ENCODE measurements around the gene ATG5. TPM values are rescaled to one million over a fixed set of nuclear protein-coding genes. Genes with fewer than 3 reads are reported as not detected.

Gene ATG5
- total RNA-seq, 1 donor from 2014 or later: 16.0 TPM

GRCh38 chr6:106184629-106185028, 140.9 kb downstream of the ATG5 start:
- ATAC-seq: no peak
- DNase-seq (ENCODE audit: low spot score): no peak

- ATAC-seq (no peak), DNase-seq (ENCODE audit: low spot score) (no peak)
Observed at GRCh38 chr6:106183430-106183829, 142.1 kb downstream of the ATG5 start.

GRCh38 chr6:106182455-106182854, 143.1 kb downstream of the ATG5 start:
- ATAC-seq (no peak), DNase-seq (ENCODE audit: low spot score) (no peak)

GRCh38 chr6:106181664-106182418, 143.7 kb downstream of the ATG5 start:
- DNase-seq (ENCODE audit: low spot score) (no peak), ATAC-seq (no peak)

GRCh38 chr6:106180208-106180607, 145.4 kb downstream of the ATG5 start:
- DNase-seq (ENCODE audit: low spot score) (no peak), ATAC-seq (peak; percentile 38)

GRCh38 chr6:106178900-106179299, 146.7 kb downstream of the ATG5 start:
- no peak for DNase-seq (ENCODE audit: low spot score)
- no peak for ATAC-seq

DNA sequence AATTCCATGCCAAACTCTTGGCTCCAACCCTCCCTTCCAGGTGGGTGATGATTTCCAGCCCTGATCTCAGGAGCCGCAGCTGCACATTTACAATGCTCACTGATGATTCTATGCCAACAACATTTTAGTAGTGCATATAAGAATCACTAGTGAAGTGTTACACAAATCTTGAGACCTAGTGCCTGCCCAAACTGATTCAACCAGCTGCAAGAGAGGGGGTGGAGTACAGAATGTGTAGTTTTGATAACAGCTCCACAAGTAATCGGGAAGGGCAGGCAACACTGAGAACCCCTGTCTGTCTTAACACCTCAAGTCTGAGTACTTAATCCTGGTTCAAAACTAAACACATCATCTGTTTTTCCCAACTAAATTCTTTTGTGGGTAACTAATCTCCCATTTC, 147.8 kb downstream of the ATG5 start:
- ATAC-seq (no peak), DNase-seq (ENCODE audit: low spot score) (no peak)

- DNase-seq (ENCODE audit: low spot score): no peak
- no peak for ATAC-seq
Observed at GRCh38 chr6:106173124-106173879, 152.3 kb downstream of the ATG5 start.

DNA sequence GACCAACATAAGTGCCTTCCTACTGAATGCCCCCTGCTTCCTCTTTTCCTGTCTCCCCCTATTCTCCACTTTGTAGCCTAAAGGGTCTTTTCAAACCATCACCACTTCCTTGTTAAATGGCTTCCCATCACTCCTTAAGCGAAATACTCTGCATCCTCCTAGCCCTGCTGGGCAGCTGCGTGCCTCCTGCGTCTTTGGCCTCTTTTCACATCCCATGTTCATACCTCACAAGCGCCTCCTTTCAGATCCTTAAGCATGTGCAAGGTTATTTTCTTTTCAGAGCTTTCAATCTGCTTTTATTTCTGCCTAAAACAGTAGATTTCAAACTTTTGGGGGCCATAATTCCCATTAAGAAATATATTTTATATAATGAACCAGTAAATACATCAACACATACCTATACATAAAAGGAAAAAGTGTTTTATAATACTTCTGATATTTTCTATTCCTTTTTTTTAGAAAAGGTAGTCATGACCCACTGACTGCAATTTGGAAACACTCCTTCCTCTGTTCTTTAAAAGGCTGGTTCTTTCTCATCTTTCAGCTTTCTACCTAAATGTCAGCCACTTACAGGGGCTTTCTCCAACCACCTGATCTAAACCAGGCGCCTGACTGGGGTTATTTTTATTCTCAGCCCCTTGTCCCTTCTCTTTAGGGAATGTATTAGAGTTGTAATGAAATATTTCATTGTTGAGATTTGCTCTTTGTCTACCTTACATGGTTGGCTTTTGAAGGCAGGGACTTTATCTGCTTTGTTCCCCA, 155.3 kb downstream of the ATG5 start:
- DNase-seq (ENCODE audit: low spot score): no peak

GRCh38 chr6:106169517-106169916, 156.0 kb downstream of the ATG5 start:
- no peak for ATAC-seq
- no peak for DNase-seq (ENCODE audit: low spot score)

More for the DNA sequence above, 155.3 kb downstream of the ATG5 start:
- no peak for ATAC-seq

DNA sequence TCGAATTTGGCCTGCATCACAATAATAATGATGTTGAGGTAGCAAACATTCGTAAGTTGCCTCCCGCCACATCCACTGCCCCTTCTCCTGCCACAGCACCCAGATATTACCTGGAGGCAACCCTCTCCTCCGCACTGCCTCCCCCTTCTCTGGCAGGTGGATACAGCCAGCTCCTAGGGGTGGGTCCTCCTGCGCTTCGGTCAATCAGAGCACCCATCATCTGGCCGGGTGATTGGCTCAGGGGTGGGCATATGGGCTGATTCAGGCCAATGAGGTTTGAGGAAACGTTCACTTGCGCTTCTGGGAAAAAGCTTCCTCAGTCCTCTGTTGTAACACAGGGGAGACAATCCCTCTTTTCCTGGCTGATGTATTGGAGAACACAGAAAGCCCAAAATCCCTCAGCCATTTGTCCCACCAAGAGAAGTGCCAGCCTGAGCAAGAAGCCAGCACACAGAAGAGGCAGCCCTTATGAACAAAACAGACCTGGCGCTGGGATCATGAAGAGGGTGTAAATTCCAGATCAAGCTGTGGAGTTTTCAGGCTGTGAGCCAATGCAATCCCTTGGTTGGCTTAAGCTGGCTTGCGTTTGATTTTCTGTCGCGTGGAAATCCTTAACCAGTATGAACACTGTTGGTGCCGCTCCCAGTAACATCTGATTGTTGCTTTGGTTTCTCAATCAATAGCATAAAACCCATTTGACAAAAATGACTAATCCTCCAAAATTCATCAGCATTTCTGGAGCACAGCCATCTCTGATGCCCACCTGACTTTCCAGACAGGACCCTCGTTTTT, 157.3 kb downstream of the ATG5 start:
- no peak for ATAC-seq
- DNase-seq (ENCODE audit: low spot score): no peak

GRCh38 chr6:106167096-106167814, 158.3 kb downstream of the ATG5 start:
- DNase-seq (ENCODE audit: low spot score) (no peak), ATAC-seq (no peak)

- DNase-seq (ENCODE audit: low spot score) (no peak), ATAC-seq (no peak)
Observed at GRCh38 chr6:106165885-106166485, 159.6 kb downstream of the ATG5 start.

- DNase-seq (ENCODE audit: low spot score) (no peak), ATAC-seq (peak; percentile 43)
Observed at GRCh38 chr6:106163966-106164877, 161.3 kb downstream of the ATG5 start.

DNA sequence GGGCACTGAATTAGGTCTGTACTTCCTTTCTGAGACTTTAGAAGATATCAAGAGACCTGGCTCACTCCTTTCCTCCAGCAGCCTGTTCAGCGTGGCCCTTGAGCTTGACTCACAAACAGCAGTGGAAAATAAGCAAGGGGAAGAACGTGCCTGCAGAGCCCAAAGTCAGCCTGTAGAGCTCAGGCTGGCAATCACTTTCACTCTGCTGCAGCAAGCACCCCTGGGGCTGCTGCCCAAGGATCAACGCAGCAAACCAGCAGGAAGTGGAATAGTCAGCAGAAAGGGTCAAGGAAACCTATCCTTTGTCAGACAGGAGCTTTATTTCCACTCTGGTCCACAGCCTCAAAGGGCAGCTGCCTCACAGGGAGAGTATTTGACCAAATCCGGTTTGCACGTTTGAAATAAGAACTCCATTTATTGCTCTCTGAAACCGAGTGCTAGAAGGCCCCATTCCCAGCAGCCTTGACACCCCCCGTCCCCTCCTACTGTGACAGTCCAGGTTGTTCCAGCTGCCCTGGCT, 162.1 kb downstream of the ATG5 start:
- peak; percentile 55 for ATAC-seq
- no peak for DNase-seq (ENCODE audit: low spot score)

- ATAC-seq (no peak), DNase-seq (ENCODE audit: low spot score) (no peak)
Observed at GRCh38 chr6:106162921-106163320, 162.6 kb downstream of the ATG5 start.

DNA sequence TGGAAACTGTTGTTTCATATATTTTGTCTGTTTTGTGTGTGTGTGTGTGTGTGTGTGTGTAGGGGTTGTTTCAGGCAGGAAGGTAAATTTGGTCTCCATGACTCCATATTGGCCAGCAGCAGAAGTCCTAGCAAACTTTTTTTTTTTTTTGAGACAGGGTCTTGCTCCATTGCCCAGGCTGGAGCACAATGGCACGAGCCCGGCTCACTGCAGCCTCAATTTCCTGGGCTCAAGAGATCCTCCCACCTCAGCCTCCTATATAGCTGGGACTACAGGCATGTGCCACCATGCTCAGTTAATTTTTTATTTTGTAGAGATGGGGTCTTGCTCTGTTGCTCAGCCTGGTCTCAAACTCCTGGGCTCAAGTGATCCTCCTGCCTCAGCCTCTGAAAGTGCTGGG, 163.7 kb downstream of the ATG5 start:
- no peak for ATAC-seq
- DNase-seq (ENCODE audit: low spot score): no peak

GRCh38 chr6:106161311-106161874, 164.2 kb downstream of the ATG5 start:
- ATAC-seq: no peak

More at GRCh38 chr6:106161311-106161874, 164.2 kb downstream of the ATG5 start:
- no peak for DNase-seq (ENCODE audit: low spot score)
